Endometrial microvascular endothelial cells (primary cell): ENCODE results near the gene USP5. TPM values are rescaled to one million over a fixed set of nuclear protein-coding genes. Genes with fewer than 3 reads are reported as not detected.
"Not testable (repeated sequence)": the region's sequence is repeated elsewhere in the genome, so short reads cannot be mapped to it uniquely, and the experiment has no call there.

Experiments used
- in situ Hi-C: cut with HindIII; loops from 2 replicates; pipeline ENCODE4 v1.10.0; 2017; ENCODE audit warnings: low sequenced_read_pairs, low pct_unique_long_range_greater_than_20kb; ENCODE audit errors: inconsistent ontology term
- total RNA-seq: library from RNA; depleted of rRNA; stranded (reverse); fragments of >200 nt; gene quantifications from one replicate; pipeline ENCODE4 v1.2.3, GENCODE V29; 2015; ENCODE audit errors: inconsistent ontology term

USP5 gene
- total RNA-seq, 1 donor from 2014 or later, result 102 TPM

DNA sequence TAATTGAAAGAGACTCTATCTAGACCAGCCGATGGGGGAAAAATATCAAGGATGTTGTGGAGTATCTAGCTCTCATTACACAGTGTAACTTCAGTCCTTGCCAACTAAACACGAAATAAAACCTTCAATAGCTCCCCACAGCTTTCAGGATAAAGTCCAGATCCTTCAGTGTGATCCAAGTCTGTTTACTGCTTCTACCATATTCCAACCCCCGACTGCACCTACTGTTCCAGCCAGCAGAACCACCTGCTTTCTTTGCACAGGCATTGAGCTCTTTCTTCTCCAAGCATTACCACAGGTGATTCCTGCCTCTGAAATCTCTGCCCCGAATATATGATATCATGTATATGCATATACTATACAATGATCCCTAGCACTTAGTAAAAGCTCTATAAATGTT is 50.5 kb downstream of the USP5 start:
- in situ Hi-C loops, result no loop called here

DNA sequence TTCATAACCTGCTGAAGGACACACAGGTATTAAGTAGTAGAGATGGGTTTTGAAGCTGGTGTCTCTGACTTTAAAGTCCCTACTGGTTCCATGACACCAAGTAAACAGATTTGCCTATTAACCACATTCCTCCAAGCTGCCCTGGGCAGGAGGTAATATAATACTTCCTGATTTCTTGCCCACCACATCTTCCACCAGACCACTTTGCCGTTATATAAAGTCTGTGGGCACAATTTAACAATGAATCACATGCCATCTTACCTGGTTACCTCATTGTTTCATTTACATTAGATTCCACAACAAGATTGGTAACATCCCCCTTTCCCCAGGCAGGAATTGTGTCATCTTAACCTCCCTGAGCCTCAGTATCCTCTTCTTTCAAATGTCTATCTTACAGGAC is 51.8 kb downstream of the USP5 start:
- in situ Hi-C loops, result no loop called here

DNA sequence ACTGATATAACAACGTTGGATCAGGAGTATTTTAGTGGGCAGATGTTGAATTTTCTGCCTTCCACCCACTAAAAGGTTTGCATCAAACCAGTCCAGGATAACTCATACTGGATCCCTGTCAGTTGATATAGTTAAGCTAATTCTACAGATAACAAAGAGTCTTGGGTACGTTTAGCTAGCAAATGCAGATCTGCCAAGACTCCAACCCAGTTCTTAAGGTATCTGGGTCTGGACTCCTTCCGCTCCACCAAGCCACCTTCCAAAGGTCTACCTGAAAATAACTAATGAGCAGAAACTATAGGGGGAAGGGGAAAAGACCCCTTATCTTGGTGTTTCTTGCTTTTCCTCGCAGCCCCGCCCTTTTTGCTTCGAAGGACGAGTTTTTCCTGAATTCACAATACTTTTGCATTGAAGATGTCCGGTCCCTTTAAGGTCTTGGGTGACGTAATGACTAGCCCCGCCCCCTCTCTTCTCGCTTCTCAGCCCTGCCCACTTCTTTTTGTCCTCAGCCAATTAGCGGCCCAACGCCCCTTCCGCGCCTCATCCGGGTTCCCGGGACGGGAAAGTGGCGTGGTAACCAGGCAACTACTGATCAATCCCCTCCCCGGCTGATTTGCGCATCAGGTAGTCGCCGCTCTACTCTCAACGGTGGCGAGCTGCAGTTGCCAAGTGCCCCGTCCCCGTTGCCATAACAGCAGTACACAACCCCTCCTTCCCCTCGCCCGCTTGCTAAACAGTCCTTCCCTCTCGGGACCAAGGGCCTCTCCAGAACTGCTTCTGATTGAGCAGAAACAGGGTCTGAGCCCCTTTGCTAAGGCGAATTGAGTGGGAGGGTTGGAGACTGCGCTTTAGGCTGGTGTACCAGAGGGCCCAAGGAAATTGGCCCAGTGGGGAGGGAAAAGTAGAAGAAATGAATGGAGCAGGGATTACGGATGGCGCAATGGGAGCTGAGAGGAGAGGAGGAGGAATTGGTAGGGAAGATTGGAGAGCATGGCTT is 52.6 kb downstream of the USP5 start, which contains the start of gene LRRC23:
Gene LRRC23 (plus strand): TSS at position 543 of the 997 bp plus-strand sequence. CDS start 812 bp downstream, outside the sequence.
- in situ Hi-C loops, result no loop called here

DNA sequence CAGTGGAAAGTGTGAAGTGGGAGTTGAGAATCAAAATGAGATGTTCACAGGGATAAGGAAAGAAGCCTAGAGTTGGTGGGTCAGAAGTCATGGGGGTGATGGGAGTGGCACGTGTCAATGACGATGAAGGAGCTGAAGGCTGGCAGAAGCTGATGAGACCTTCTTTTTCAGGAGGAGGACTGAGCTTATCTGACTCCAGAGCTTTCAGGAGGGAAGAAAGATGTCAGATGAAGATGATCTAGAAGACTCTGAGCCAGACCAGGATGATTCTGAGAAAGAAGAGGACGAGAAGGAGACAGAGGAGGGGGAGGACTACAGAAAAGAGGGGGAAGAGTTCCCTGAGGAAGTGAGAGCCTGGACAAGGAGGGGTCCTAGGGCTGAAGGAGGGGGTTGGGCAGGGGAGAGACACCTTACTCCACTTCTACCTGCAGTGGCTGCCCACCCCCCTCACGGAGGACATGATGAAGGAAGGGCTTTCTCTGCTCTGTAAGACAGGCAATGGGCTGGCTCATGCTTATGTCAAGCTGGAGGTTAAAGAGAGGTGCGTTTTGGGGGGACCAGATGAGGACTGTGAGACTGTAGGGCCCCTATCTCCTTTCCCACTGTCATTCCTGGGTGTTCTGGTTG is 53.6 kb downstream of the USP5 start:
- in situ Hi-C loops, result no loop called here

DNA sequence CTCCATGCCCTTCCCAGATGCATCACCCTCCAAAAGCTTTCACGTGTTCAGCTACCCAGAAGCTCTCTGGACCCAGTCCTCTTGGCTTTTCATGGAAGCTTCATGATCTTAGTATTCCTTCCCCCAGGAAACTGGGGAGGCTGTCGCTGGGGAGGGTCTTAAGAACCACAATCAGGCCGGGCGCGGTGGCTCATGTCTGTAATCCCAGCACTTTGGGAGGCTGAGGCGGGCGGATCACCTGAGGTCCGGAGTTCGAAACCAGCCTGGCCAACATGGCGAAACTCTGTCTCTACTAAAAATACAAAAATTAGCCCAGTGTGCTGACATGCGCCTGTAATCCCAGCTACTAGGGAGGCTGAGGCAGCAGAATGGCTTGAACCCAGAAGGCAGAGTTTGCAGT is 56.2 kb downstream of the USP5 start:
- in situ Hi-C loops, result not testable (repeated sequence)

DNA sequence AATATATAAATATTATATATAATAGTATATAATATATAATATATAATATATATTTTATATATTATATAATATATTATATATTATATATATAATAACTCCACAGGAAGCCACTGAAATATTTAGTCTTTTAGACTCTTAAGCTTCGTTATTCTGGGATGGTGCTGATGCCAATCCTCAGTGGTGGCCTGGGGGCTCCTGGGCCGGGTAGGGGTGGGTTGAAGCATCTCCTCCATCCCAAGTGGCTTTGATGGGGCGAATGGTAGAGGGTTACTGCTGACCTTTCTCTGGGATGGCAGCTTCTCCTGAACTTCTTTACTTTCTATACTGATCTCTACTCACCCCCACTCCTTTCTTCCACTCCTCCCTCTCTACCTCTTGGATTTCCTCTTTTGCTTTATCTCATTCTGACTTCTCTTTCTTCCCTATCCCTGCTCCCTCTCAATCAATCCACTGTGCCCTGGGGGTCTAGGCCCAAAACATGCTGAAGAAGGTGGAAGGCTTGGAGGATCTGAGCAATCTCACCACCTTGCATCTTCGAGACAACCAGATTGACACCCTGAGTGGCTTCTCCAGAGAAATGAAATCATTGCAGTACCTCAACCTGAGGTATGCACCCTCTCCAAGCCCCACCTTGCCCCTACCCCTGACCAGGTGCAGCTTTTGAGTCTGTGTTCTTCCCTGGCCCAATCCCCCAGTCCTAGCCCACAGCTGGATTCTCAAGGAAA is 57.6 kb downstream of the USP5 start:
- in situ Hi-C loops, result no loop called here

DNA sequence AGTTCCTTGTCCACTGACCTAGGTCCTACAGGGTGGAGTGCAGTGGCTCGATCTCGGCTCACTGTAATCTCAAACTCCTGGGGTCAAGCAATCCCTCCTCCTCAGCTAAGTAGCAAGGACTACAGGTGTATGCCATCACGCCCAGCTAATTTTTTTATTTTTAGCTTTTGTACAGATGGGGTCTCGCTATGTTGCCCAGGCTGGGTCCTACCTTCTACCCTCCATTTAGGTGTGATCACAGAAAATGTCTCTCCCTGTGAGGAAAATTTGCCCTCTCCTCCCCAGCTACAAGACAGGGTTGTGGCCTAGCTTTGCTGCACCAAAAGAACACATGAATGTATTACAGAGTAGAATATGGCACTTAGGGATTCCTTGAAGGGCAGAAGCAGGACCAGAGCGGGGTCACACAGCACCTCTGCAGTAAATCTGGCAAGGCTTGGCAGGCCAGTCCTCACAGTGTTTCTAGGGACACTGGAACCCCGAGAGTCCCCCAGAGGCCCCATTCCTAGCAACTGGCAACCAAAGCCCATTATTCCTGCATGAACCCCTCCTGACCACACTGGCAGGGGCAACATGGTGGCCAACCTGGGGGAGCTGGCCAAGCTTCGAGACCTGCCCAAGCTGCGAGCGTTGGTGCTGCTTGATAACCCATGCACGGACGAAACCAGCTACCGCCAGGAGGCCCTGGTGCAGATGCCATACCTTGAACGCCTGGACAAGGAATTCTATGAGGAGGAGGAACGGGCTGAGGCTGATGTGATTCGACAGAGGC is 60.4 kb downstream of the USP5 start:
- in situ Hi-C loops, result no loop called here

DNA sequence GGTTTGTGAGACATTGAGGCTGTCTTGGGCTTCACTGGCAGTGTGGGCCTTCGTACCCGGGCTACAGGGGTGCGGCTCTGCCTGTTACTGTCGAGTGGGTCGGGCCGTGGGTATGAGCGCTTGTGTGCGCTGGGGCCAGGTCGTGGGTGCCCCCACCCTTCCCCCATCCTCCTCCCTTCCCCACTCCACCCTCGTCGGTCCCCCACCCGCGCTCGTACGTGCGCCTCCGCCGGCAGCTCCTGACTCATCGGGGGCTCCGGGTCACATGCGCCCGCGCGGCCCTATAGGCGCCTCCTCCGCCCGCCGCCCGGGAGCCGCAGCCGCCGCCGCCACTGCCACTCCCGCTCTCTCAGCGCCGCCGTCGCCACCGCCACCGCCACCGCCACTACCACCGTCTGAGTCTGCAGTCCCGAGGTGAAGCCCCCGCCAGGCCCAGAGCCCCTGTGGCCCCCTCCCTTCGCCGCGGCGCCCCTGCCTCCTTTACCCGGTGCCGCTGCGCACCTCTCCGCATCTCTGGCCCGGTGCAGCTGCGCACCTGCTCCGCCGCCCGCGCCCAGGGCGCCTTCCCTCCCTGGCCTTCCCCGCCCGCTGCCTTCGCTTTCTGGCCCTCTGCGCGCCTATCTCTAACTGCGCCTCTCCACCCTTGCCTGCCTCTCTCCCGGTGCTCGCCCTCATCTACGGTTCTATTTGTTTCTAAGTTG is 62.4 kb downstream of the USP5 start, which contains the start of gene ENO2:
Gene ENO2 (plus strand): TSS at position 335 of the 701 bp plus-strand sequence. CDS start 1,253 bp downstream, outside the sequence.
- in situ Hi-C loops, result no loop called here

DNA sequence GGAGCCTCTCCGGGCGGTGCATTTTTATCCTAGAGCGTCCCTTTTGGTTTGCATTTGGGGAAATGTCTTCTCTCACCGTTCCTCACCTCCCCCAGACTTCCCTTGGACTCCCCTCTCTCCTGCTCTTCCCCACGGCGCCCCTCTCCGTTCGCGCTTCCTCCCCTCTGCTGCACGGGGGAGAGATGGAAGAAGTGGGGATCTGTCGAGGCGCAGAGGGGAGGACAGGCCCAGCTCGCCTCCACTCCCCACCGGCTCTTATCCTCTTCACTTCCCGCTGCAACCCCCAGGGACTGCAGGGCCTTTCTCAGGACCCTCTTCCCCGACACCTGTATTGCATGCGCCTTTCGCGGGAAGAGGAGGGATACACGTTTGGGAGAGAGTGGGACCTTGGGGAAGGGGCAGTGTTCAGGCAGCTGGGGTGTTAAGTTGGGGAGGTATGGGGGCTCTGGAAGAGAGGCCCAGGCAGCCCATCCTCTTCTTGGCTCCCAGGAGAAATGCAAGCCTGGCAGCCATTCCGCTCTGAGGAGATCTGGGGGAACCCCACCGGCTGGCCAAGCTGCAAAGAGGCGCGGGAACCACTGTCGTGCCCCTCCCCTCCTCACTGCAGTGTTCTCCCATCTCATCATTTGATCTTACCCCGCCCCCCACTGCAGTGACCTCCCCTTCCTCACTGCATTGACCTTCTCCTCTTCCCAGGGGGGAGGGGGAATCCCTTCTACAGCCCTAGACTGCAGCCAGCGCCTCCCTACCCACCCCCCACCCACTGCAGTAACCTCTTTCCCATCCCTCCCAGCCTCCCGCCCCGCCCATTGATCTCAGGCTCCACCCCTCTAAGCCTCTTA is 63.2 kb downstream of the USP5 start:
- in situ Hi-C loops, result no loop called here

DNA sequence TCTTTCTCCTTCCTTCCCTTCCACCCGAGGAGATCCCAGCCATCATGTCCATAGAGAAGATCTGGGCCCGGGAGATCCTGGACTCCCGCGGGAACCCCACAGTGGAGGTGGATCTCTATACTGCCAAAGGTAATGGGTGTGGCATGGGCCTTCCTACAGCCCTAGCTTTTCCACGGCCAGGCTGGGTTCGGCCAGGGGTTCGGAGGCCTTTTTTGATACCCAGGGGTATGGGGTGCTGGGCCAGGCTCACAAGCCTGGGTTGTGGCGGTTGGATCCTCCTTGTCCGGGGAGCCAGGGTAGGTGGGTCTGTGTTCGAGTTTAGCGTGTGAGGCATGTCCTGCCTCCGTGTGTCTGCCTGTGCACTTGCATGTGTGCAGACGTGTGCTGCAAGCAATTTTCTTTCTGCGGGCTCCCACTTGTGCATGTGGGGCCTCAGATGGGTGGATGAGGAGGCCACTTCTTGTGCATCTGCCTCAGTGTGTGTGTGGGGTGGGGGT is 63.9 kb downstream of the USP5 start:
- in situ Hi-C loops, result no loop called here

Other genes starting within 250 kb of the USP5 start
- gene CHD4, start 244.8 kb upstream of the USP5 start, total RNA-seq, result 202 TPM
- gene LPAR5, start 216.2 kb upstream of the USP5 start, total RNA-seq, result not detected
- not detected for gene ACRBP, start 204.7 kb upstream of the USP5 start, total RNA-seq
- gene ING4, start 189.0 kb upstream of the USP5 start, total RNA-seq, result 39.5 TPM
- gene ZNF384, start 162.8 kb upstream of the USP5 start, total RNA-seq, result 13.8 TPM
- gene PIANP, start 151.3 kb upstream of the USP5 start, total RNA-seq, result not detected
- 69.5 TPM for gene COPS7A, start 128.1 kb upstream of the USP5 start, total RNA-seq
- gene MLF2, start 99.0 kb upstream of the USP5 start, total RNA-seq, result 223 TPM
- 238 TPM for gene PTMS, start 85.8 kb upstream of the USP5 start, total RNA-seq
- 0.19 TPM for gene LAG3, start 79.6 kb upstream of the USP5 start, total RNA-seq
- not detected for gene CD4, start 62.6 kb upstream of the USP5 start, total RNA-seq
- gene GPR162, start 30.3 kb upstream of the USP5 start, total RNA-seq, result 0.19 TPM
- gene P3H3, start 23.7 kb upstream of the USP5 start, total RNA-seq, result 32.3 TPM
- 0.74 TPM for gene GNB3, start 11.2 kb upstream of the USP5 start, total RNA-seq
- 50.0 TPM for gene CDCA3, start 864 bp upstream of the USP5 start, total RNA-seq
- gene TPI1, start 15.4 kb downstream of the USP5 start, total RNA-seq, result 1,455 TPM
- gene SPSB2, start 21.2 kb downstream of the USP5 start, total RNA-seq, result 2.1 TPM
- 5.9 TPM for gene LRRC23, start 52.7 kb downstream of the USP5 start, total RNA-seq
- gene ENO2, start 62.4 kb downstream of the USP5 start, total RNA-seq, result 9.8 TPM
- 26.8 TPM for gene ATN1, start 75.8 kb downstream of the USP5 start, total RNA-seq
- not detected for gene RNU7-1, start 91.7 kb downstream of the USP5 start, total RNA-seq
- gene C12orf57, start 91.9 kb downstream of the USP5 start, total RNA-seq, result 127 TPM
- 0.09 TPM for gene PTPN6, start 99.2 kb downstream of the USP5 start, total RNA-seq
- 301 TPM for gene PHB2, start 118.5 kb downstream of the USP5 start, total RNA-seq
- 39.9 TPM for gene EMG1, start 118.8 kb downstream of the USP5 start, total RNA-seq
- 28.2 TPM for gene LPCAT3, start 166.3 kb downstream of the USP5 start, total RNA-seq
- not detected for gene C1S, start 208.6 kb downstream of the USP5 start, total RNA-seq
- 8.8 TPM for gene C1R, start 240.3 kb downstream of the USP5 start, total RNA-seq